HG02870 (cell line): Measurements from ENCODE around the gene EIF4E3.

Experiments used
- ATAC-seq: cut with Tn5 transposase; IDR thresholded peaks from one replicate; pipeline ENCODE4 v1.9.1; 2021; ENCODE audit warnings: mild to moderate bottlenecking, moderate library complexity; ENCODE audit not compliant: unreplicated experiment

Gene EIF4E3

DNA sequence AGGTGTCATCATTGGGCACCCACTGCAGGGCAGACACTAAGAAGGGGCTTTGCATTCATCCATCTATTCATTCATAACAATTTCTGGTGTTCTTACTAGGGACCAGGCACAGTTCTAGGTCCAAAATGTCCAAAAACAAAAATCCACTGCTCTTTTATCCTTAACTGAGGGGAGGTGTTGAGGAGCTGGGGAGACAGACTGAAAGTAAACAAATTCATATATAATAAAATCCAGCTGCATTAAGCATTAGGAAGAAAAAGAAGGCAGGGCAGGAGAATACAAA is 1.1 kb downstream of the EIF4E3 start:
- ATAC-seq = no peak

DNA sequence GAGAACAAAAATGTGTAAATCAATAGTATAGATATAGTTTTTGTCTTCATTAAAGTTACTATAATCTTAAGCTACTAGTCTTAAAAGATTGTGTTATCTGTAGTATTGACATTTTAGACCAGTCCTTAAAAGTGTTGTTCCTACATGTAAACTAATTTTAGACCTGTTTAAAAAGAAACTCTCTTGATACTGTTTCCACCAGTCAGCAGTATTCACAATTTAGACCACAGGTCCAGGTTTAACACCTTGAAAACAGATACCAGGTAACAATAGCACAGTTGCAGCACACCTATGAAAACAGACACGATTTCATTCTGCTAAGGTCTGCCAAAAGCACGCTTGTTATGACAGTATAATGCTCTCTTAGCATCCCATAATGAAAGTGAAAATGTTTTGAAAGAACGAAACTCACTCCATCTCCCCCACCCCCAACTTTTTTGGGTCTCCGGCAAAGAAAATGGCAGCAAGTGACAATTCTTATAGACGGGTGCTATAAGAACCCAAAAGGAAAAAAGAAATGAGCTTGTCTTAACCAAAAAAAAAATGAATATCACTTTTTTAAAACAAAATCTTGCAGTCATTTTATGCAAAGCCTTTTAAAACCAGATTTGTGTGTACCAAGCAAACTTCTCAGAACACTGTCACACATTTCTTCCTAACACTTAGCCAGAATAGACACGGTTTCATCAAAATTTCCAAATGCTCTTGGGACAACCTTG is 1.6 kb downstream of the EIF4E3 start:
- ATAC-seq = no peak

DNA sequence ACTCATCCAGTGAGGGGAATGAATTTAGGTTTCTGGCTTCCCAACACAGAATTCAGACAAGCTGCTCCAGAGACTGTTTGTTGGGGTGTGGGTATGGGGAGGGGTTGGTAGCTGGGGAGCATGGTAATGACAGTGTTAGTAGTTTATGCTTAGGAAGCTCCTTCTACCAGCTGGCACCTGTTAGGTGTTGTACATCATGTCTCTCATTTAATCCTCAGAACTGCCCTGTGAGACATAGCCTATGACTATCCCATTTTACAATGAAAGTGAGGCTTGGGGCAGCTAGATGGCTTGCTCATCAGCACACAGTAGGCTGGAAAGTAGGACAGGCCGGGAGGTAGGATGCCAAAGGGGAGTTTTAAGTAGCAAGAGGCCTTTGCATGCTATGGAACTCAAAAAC is 2.5 kb downstream of the EIF4E3 start:
- no peak for ATAC-seq

DNA sequence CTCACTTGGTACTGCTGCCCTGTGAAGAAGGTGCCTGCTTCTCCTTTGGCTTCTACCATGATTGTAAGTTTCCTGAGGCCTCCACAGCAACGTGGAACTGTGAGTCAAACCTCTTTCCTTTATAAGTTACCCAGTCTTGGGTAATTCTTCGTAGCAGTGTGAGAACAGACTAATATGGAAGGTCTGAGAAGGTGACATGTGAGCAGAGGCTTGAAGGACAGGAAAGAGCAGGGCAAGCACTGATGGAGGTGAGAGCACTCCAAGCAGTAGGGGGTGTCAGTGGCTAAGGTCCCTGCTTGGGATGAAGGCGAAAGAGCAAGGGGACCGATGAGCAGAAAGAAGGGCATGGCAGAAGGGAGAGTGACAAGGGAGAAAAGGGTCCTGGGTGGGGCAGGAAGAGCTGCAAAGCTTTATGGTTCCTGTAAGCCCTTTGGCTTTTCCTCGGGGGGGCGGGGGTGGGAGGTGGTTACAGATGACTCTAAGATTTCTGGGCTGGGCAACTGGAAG is 3.5 kb downstream of the EIF4E3 start:
- ATAC-seq = no peak

DNA sequence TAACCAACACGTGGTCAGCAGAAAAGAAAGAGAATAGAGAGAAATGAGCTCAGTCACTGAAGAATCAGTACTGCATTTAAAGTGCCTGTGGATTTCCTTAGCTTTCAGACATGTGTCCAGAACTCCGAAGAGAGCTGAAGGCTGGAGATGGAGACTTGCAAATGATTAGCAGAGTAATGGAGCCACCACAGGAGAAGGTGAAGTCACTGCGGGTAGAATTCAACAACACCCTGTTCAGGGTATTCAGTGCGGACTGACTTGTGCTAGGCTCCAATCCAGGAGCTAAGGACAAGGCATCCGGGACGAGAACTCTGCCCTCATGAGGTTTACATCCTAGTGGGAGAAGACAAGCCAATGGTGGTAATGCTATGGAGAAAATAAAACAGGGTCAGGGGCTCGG is 4.2 kb downstream of the EIF4E3 start:
- no peak for ATAC-seq

DNA sequence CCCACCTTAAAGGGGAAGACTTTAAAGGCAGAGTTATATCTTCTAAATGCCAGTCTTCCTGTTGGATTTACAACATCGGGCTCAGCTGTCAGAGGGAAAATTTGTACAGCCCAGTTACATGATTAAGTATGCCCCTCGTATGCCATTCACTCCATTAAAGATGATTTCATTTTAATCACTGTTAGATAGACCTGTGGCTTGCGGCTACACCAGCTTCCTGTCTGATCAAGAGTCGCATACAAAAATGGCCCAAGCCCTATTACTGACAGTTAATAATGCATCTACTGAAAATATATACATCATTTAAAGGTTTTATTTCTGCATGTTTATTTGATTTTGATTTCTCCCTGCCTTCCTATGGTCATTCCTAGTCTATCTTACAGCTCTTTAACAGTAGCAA is 7.1 kb downstream of the EIF4E3 start:
- ATAC-seq = no peak

DNA sequence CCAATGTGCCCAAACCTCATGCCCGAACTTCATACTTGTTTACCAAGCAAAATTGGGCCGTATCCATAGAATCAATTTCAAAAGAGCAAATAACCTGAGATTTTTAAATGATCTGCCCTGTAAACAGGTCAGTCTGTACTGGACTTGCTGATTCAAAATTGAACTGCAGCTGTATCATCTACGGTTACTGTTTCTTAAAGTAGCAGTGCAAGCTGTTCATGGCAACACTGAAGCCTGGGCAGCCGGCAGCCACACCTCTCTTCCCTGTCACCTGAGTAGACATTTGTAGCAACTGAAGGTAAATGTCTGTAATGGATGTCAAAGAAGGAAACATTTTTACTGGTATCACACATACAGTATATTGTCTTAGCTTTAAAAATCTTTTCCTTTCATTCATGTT is 10.6 kb downstream of the EIF4E3 start:
- no peak for ATAC-seq

DNA sequence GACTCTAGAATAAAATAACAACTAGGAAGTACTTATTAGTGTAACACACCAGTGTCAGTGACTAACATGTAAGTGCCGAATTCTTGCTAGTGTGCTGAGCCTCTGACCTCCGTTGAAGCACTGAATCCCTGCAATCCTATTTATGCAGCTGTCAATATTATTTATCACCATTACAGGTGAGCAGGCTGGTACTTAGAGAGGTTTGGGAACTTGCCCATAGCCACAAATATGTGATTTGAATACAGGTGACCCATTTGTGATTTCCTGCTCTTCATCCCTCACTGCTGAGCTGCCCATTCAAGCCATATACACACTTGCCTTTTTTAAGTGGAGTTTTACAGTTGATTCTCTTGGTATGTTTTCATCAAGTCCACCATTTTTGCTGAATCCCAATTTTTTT is 12.2 kb downstream of the EIF4E3 start:
- ATAC-seq = no peak

DNA sequence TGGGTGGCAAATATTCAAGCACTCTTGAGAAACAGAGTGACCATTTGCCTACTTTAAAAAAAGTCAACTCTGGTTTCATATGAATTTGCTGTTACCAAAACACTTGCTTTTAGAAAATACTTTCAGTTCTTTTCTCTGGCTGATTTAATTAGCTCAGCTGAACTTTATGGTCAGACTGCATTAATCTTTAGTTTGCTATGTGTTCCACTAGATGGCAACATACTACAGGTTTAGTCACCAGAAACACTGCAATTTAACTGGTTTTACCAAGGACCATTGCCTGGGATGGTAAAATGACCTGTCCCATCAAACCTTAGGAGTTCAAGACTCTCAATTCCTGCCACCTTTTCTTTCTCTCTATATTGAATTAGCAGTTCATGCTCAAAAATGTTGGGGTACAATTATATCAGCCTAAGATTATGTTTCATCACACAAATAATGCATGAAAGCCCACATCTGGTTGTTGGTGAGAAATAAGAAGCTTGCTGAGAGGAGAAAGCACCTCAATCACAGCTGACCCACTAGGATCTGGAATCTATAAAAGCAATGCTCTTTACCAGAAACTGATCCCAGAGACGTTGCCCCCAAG is 14.2 kb downstream of the EIF4E3 start:
- peak; percentile 78 for ATAC-seq

DNA sequence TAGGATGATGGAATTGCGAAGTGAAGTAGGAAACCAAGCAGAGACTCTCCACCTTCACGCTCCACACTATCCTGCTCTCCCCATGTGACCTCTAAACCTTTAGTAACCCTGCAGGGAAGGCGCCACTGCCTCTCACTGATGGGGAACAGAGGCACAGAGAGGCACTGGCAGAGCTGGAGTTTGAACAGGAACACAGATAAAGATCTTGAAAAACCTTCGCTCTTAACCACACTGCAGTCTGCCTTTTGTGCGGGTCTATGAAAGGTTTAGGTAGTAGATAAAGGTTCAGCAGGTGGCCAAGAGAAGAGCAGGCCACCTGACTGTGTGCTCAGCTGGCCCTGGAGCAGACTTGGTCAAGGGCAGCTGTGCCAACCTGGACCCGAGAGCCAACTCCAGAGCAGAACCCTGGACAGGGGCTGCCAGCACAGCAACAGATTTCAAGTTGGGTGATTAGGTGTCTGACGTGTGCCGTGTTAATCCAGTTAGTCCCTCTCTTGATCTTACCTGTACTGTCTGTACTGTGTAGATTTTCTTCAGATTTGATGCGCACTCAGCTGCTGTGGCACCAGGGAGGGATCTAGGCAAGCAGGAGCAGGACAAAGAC is 15.2 kb downstream of the EIF4E3 start:
- no peak for ATAC-seq

DNA sequence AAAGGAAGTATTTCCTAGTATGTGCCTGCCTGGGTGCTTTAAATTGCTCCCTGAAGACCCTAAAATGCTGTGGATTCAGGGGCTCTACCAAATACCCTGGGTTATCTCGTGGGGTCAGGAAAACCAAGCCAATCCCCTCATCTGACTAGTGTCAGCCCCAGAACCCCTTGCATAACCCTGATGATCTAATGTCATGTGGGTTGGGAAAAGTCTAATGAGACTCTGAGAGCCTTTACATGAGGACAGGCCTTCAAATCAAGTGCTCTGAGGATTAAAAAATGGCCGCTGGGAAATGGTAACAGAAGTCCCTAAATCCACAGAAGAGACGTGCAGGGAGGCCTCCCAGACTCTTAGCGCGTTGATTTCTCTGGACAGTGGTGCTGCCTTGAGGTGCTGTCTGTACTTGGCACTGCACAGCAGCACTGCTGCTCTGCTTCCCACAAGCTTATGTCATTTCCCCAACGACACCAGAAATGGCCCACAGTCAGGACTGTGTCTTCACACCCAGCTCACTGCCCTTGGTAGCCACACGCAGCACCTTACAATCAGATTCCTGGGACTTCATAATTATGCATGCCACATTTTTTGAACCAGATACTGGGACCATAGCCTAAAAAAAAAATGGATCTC is 16.6 kb downstream of the EIF4E3 start:
- ATAC-seq = no peak

DNA sequence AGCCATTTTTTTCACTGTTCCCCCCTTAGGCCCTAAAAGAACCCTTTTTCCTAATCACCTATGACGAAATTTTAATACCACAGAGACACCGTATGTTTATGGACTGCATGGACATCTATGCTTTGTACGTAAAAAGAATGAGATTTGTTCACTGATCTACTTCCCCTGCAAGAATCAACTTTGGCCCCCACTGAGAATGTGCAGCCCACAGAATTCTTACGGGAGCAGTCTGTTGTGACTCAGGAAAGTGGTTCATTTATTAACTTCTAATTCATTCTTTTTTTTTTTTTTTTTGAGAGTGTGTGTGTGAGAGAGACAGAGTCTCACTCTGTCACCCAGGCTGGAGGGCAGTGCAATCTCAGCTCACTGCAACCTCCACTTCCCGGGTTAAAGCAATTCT is 17.6 kb downstream of the EIF4E3 start:
- no peak for ATAC-seq

DNA sequence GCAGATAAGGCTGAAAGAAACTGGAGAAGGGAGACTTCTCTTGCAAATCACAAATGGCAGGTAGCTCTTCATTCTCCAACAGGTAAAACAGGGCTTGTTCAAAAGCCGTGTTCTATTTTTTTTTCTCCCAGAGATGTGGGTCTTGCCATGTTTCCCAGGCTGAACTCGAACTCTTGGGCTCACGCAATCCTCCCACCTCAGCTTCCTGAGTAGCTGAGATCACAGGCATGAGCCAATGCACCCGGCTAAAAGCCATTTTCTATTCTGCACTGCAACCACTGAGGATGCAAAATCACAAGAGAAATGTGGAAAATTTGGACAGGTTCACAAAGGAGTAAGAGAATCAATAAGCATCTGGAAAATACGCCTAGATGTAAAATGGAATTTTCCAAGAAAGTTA is 19.5 kb downstream of the EIF4E3 start:
- ATAC-seq = no peak

DNA sequence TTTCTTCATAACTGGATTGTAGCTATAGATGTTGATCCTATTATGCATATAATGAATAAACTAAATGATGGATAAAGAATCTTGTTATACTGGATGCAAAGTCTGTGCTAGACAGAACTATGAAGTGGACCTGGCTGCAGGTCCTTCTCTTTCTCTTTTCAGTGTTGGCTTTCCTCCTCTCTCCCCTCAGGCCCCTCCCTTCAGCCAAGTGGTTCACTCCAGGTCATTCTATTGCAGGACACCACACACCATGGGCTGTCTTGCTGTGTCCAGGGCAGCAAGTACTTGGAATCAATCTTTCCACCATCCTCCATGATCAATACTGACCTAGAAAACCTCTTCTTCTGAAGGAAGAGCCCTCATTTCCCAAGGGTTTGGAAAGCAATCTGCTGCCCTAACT is 20.3 kb downstream of the EIF4E3 start:
- no peak for ATAC-seq

DNA sequence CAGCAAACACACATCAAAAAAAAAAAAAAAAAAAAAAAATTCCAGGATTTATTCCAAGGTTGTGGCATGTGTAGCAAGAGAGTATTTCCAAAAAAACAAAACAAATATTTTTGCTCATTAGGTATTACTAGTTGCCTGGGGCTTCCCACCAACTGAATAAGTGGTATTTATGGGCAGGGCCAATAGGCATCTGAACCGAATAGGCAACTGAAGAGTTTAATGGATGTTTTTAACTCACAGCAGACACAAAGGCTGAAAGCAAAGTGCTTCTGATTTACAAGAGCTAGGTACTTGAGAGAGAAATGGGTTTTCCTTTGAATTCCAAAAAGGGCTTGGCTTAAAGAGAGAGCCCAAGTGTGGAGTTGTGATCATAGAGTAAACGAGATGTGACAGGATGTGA is 21.4 kb downstream of the EIF4E3 start:
- ATAC-seq = no peak

DNA sequence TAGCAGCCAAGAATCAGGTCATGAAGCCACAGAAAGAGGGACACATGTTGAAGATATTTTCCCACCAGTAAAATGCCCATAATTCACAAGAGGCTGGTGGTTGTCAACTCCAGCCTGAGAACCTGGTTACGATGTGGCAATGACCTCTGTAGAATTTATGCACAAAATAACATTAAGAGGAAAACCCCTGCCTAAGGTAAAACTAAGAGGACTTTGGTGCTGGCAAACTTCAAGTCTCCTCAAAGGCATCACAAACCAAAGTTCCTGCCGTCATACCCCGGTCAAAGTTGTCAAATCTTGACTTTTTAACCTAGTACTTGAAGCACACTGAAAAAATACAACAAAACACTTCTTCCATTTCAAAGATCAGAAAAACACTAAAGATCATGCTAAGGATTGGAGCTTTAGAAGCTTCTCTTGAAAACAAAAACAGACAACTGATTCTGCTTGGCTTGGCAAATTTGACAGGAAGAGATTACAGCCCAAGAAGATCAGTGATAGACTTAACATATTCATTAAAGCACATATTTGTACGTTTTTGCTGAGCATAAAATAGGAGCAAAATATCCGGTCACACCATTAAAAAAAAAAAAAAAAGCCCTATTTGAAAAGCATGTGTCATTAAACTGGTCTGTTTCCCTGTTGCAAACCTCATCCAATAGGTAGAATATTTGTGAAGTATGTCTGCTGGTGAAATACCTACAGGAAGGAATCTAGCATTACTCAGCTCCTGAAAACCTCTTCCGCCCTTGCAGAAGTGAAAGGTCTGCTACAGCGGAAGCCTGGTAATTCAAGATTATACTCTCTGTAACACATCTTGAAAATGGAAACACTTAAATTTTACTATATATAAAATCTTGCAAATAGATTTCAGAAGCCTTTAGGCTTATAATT is 22.8 kb downstream of the EIF4E3 start:
- no peak for ATAC-seq

DNA sequence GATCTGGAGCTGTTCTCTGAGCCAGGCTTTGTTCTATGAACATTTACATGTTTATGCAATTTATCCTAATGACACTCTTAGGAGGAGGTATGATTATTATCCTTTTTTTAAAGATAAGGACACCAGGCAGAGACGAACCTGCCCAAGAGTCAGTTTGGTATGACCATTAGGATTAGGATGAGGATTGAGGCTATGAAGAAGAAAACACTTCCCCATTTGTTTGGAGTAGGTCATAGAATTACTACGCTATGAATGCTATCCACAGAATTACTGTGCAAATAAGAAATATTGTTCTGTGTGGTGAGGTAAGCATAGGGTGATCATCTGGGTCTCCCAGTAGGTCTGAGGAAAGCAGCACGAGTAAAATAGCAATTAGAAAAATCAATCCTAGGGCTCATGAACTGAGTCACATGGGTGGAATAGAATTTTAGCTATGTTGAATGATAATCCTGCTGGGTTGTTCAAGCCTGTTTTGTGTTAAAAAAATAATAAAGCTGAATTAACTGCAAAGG is 23.9 kb downstream of the EIF4E3 start:
- ATAC-seq = no peak

DNA sequence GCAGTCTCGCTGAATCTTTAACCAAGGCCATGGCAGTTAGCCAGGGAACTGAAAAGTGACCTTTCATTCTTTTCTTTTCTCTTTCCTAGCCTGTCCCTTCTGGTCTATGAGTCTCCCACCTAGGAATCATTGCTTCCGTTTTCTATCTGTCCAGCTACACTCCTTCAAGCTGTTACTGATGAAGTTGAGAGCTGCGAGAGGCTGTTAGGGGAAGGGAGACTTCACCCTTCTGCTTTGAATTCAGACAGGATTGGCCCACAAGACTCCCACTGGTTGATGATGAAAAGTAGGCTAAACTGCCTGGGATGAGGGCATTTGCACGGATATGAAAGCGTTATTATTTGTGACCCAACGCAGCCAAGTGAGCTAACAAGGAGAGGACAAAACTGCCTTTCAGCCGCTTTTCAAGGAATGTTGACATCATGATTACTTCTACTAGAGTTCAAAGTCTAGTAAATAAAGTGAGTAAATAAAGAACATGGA is 30.2 kb downstream of the EIF4E3 start:
- ATAC-seq = no peak

DNA sequence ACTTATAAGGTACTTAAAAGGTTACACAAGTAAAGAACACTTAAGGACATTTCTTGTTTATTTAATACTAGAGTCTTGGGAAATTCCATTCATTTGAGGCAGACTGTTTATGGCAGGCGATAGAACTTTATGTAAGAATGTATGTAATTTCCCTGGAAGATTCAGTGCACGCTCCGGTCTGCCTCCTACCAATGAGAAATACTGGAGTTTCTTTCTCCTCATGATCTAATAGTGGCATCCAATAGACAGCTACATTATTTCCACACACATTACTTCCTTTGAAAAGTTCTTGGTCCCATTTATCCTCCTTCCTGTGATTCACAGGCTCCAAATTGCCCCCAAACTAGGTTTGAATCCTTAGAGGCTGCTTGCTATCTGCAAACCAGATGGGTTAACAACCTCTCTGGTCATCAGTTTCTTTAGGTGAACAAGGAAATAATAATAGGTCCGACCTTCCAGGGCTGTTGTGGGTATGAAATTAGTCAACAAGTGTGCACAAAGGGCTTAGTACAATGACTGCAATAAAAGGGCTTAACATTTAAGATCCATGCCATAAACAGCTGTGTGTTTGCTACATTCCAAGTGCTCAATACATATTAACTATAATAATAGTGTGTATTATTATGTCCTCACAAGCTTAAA is 30.7 kb downstream of the EIF4E3 start:
- ATAC-seq = no peak

DNA sequence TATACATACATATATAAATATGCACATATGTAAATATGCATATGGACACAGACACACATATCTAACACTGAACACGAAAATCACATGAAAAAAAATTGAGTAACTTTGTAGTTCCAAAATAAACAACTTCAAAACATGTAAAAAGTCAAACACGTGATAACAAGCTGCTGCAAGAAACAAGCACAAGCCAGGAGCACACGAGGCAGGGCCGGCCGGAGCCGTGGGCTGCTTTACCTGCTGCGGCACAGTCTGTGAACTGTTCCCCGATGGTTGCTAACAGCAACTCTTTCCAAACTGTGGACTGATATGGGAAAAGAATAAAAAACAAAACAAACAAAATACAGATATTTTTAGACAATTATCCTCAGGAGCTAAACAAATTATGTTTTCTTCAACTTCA is 31.6 kb downstream of the EIF4E3 start:
- ATAC-seq = no peak
